ENCODE measurements around the gene L3MBTL2.

Gene L3MBTL2

GRCh38 chr22:41271787-41272186 is 66.7 kb downstream of the L3MBTL2 start:
- H3K27ac ChIP-seq (ENCODE audit: low read depth, low read length), result no peak overlapping the region
- no peak overlapping the region for H2BK5ac ChIP-seq (ENCODE audit: low read length)
- H3K18ac ChIP-seq (ENCODE audit: low read length), result no peak overlapping the region
- H2AK5ac ChIP-seq (ENCODE audit: low read length), result no peak overlapping the region
- no peak overlapping the region for H4K5ac ChIP-seq (ENCODE audit: low read length)
- H2BK120ac ChIP-seq (ENCODE audit: low read depth, low read length), result no peak overlapping the region
- peaks cover 4% of the 10 kb centered on the region for H3K79me1 ChIP-seq (ENCODE audit: low read length)
- H3K4me1 ChIP-seq (ENCODE audit: control insufficient read depth, low read depth, low read length), result no peaks in the 10 kb centered on the region
- whole genome bisulfite sequencing (ENCODE audit: extremely low coverage, insufficient coverage, low lambda C conversion rate), result no CpG with 5 or more reads among the region's 9 CpGs
- H3K4me3 ChIP-seq (ENCODE audit: low read length), result no peak overlapping the region
- H3K27me3 ChIP-seq (ENCODE audit: insufficient read depth, low read length, poor library complexity), result no peaks in the 10 kb centered on the region
- no peak overlapping the region for H3K4me2 ChIP-seq (ENCODE audit: low read length)
- no peak overlapping the region for H3K4ac ChIP-seq (ENCODE audit: low read depth, low read length)
- no peak for DNase-seq
- no peaks in the 10 kb centered on the region for H3K79me2 ChIP-seq (ENCODE audit: control insufficient read depth, insufficient read depth, low read length)
- H3K9ac ChIP-seq (ENCODE audit: low read length), result no peak overlapping the region
- H3K56ac ChIP-seq (ENCODE audit: low read length), result no peak overlapping the region
- H3K23ac ChIP-seq (ENCODE audit: low read length), result no peak overlapping the region
- no peak overlapping the region for H2BK15ac ChIP-seq (replicated peaks; ENCODE audit: low read depth)
- H3K36me3 ChIP-seq (ENCODE audit: control insufficient read depth, insufficient read depth, low read length), result peaks cover 39% of the 10 kb centered on the region
- no peak overlapping the region for H4K8ac ChIP-seq (ENCODE audit: low read depth, low read length)

- no peak for DNase-seq
- WGBS (ENCODE audit: extremely low coverage, insufficient coverage, low lambda C conversion rate), result no CpG with 5 or more reads among the region's 7 CpGs
- H3K9ac ChIP-seq (ENCODE audit: low read length), result no peak overlapping the region
These were observed 68.0 kb downstream of the L3MBTL2 start for GRCh38 chr22:41273128-41273527.

GRCh38 chr22:41274856-41275255 is 69.7 kb downstream of the L3MBTL2 start:
- Histone ChIP-seq H3K18ac (ENCODE audit: low read length) (no peak overlapping the region), H4K5ac (ENCODE audit: low read length) (no peak overlapping the region), H3K23ac (ENCODE audit: low read length) (no peak overlapping the region), H3K79me1 (ENCODE audit: low read length) (peaks cover 4% of the 10 kb centered on the region), H3K4me1 (ENCODE audit: control insufficient read depth, low read depth, low read length) (no peaks in the 10 kb centered on the region), H2BK5ac (ENCODE audit: low read length) (no peak overlapping the region), H3K4me2 (ENCODE audit: low read length) (no peak overlapping the region), H2BK120ac (ENCODE audit: low read depth, low read length) (no peak overlapping the region), H3K79me2 (ENCODE audit: control insufficient read depth, insufficient read depth, low read length) (no peaks in the 10 kb centered on the region), H3K9ac (ENCODE audit: low read length) (no peak overlapping the region), H3K56ac (ENCODE audit: low read length) (no peak overlapping the region), H3K36me3 (ENCODE audit: control insufficient read depth, insufficient read depth, low read length) (peaks cover 28% of the 10 kb centered on the region), H2AK5ac (ENCODE audit: low read length) (no peak overlapping the region), H3K27me3 (ENCODE audit: insufficient read depth, low read length, poor library complexity) (no peaks in the 10 kb centered on the region), H3K4ac (ENCODE audit: low read depth, low read length) (no peak overlapping the region), H4K8ac (ENCODE audit: low read depth, low read length) (no peak overlapping the region), H3K27ac (ENCODE audit: low read depth, low read length) (no peak overlapping the region), H2BK15ac (replicated peaks; ENCODE audit: low read depth) (no peak overlapping the region), H3K4me3 (ENCODE audit: low read length) (no peak overlapping the region)
- WGBS (ENCODE audit: extremely low coverage, insufficient coverage, low lambda C conversion rate), result no CpG with 5 or more reads among the region's 4 CpGs
- no peak for DNase-seq

More at GRCh38 chr22:41273128-41273527, 68.0 kb downstream of the L3MBTL2 start:
- Histone ChIP-seq H3K79me2 (ENCODE audit: control insufficient read depth, insufficient read depth, low read length) (no peaks in the 10 kb centered on the region), H3K27ac (ENCODE audit: low read depth, low read length) (no peak overlapping the region), H3K27me3 (ENCODE audit: insufficient read depth, low read length, poor library complexity) (no peaks in the 10 kb centered on the region), H2BK120ac (ENCODE audit: low read depth, low read length) (no peak overlapping the region), H3K36me3 (ENCODE audit: control insufficient read depth, insufficient read depth, low read length) (peaks cover 30% of the 10 kb centered on the region), H3K79me1 (ENCODE audit: low read length) (peaks cover 4% of the 10 kb centered on the region), H3K4me3 (ENCODE audit: low read length) (no peak overlapping the region), H2BK15ac (replicated peaks; ENCODE audit: low read depth) (no peak overlapping the region), H4K5ac (ENCODE audit: low read length) (no peak overlapping the region), H3K56ac (ENCODE audit: low read length) (no peak overlapping the region), H3K4me2 (ENCODE audit: low read length) (no peak overlapping the region), H3K23ac (ENCODE audit: low read length) (no peak overlapping the region), H3K18ac (ENCODE audit: low read length) (no peak overlapping the region), H3K4ac (ENCODE audit: low read depth, low read length) (no peak overlapping the region), H2BK5ac (ENCODE audit: low read length) (no peak overlapping the region), H3K4me1 (ENCODE audit: control insufficient read depth, low read depth, low read length) (no peaks in the 10 kb centered on the region), H4K8ac (ENCODE audit: low read depth, low read length) (no peak overlapping the region), H2AK5ac (ENCODE audit: low read length) (no peak overlapping the region)

- Histone ChIP-seq H3K36me3 (ENCODE audit: control insufficient read depth, insufficient read depth, low read length) (peaks cover 12% of the 10 kb centered on the region), H2BK15ac (replicated peaks; ENCODE audit: low read depth) (no peak overlapping the region), H3K9ac (ENCODE audit: low read length) (no peak overlapping the region), H3K27me3 (ENCODE audit: insufficient read depth, low read length, poor library complexity) (no peaks in the 10 kb centered on the region), H3K18ac (ENCODE audit: low read length) (no peak overlapping the region), H3K79me2 (ENCODE audit: control insufficient read depth, insufficient read depth, low read length) (peaks cover 23% of the 10 kb centered on the region), H4K8ac (ENCODE audit: low read depth, low read length) (no peak overlapping the region), H3K56ac (ENCODE audit: low read length) (no peak overlapping the region), H3K4me2 (ENCODE audit: low read length) (no peak overlapping the region), H4K5ac (ENCODE audit: low read length) (no peak overlapping the region), H3K27ac (ENCODE audit: low read depth, low read length) (no peak overlapping the region), H2AK5ac (ENCODE audit: low read length) (no peak overlapping the region), H2BK120ac (ENCODE audit: low read depth, low read length) (no peak overlapping the region), H2BK5ac (ENCODE audit: low read length) (no peak overlapping the region), H3K4me3 (ENCODE audit: low read length) (no peak overlapping the region), H3K4ac (ENCODE audit: low read depth, low read length) (no peak overlapping the region), H3K79me1 (ENCODE audit: low read length) (peaks cover 16% of the 10 kb centered on the region), H3K4me1 (ENCODE audit: control insufficient read depth, low read depth, low read length) (no peaks in the 10 kb centered on the region), H3K23ac (ENCODE audit: low read length) (no peak overlapping the region)
- no peak for DNase-seq
- no CpG with 5 or more reads among the region's 3 CpGs for WGBS (ENCODE audit: extremely low coverage, insufficient coverage, low lambda C conversion rate)
These were observed 75.0 kb downstream of the L3MBTL2 start for GRCh38 chr22:41280065-41280464.

GRCh38 chr22:41280854-41281253 is 75.7 kb downstream of the L3MBTL2 start:
- peaks cover 12% of the 10 kb centered on the region for H3K36me3 ChIP-seq (ENCODE audit: control insufficient read depth, insufficient read depth, low read length)

More at GRCh38 chr22:41280854-41281253, 75.7 kb downstream of the L3MBTL2 start:
- no peak overlapping the region for H3K9ac ChIP-seq (ENCODE audit: low read length)
- H3K27ac ChIP-seq (ENCODE audit: low read depth, low read length), result no peak overlapping the region
- no peak overlapping the region for H3K4me3 ChIP-seq (ENCODE audit: low read length)
- H3K4ac ChIP-seq (ENCODE audit: low read depth, low read length), result no peak overlapping the region
- no peak overlapping the region for H3K4me2 ChIP-seq (ENCODE audit: low read length)
- no peaks in the 10 kb centered on the region for H3K27me3 ChIP-seq (ENCODE audit: insufficient read depth, low read length, poor library complexity)
- no peak overlapping the region for H3K56ac ChIP-seq (ENCODE audit: low read length)
- no peak overlapping the region for H4K5ac ChIP-seq (ENCODE audit: low read length)
- no peak for DNase-seq
- no peak overlapping the region for H2BK5ac ChIP-seq (ENCODE audit: low read length)
- no peaks in the 10 kb centered on the region for H3K4me1 ChIP-seq (ENCODE audit: control insufficient read depth, low read depth, low read length)
- no peak overlapping the region for H2BK120ac ChIP-seq (ENCODE audit: low read depth, low read length)
- H3K23ac ChIP-seq (ENCODE audit: low read length), result no peak overlapping the region
- no peak overlapping the region for H4K8ac ChIP-seq (ENCODE audit: low read depth, low read length)
- H3K18ac ChIP-seq (ENCODE audit: low read length), result no peak overlapping the region
- H3K79me2 ChIP-seq (ENCODE audit: control insufficient read depth, insufficient read depth, low read length), result peaks cover 28% of the 10 kb centered on the region
- peaks cover 15% of the 10 kb centered on the region for H3K79me1 ChIP-seq (ENCODE audit: low read length)
- no peak overlapping the region for H2AK5ac ChIP-seq (ENCODE audit: low read length)
- no peak overlapping the region for H2BK15ac ChIP-seq (replicated peaks; ENCODE audit: low read depth)
- no CpG with 5 or more reads among the region's 2 CpGs for WGBS (ENCODE audit: extremely low coverage, insufficient coverage, low lambda C conversion rate)
